SK-N-MC (cell line): ENCODE results near the gene CES4A.

Experiments used
- EZH2 ChIP-seq: fragments of 200-600 bp; sonication (generic); IDR thresholded peaks from one replicate; pipeline ENCODE4 v1.6.1; 2017; ENCODE audit warnings: antibody characterized with exemption
- FOXP2 ChIP-seq: optimal IDR thresholded peaks from 2 replicates; pipeline ENCODE3; 2011; ENCODE audit warnings: mild to moderate bottlenecking, moderate library complexity; ENCODE audit not compliant: insufficient read depth; ENCODE audit errors: extremely low read length, control extremely low read depth
- POLR2AphosphoS5 ChIP-seq: IDR thresholded peaks from 2 replicates; pipeline ENCODE4 v1.6.1; 2012; ENCODE audit warnings: mild to moderate bottlenecking, low read depth, low read length, borderline replicate concordance

GRCh38 chr16:66939366-66939765 lies 49.0 kb upstream of the CES4A start:
- TF ChIP-seq EZH2 (no peak), POLR2AphosphoS5 (no peak), FOXP2 (no peak)
